Panc1 (cell line): ENCODE measurements around the gene UBAP1.

Experiments used
- POLR2AphosphoS5 ChIP-seq: IDR thresholded peaks from 2 replicates; pipeline ENCODE4 v1.6.1; 2012; ENCODE audit warnings: mild to moderate bottlenecking, low read depth, low read length, moderate library complexity
- TF ChIP-seq, protein P1 (sequence below): fragments of 450-650 bp; IDR thresholded peaks from 2 replicates; pipeline ENCODE4 v1.5.1; 2017; ENCODE audit warnings: mild to moderate bottlenecking
- TF ChIP-seq, protein P2 (sequence below), 2 experiments: IDR thresholded peaks; 2 replicates each; pipeline ENCODE4 v1.6.1; 2011 to 2012; ENCODE audit warnings: low read depth in 2 of 2, control low read depth in 1 of 2, low read length in 1 of 2, mild to moderate bottlenecking in 1 of 2, moderate library complexity in 1 of 2; ENCODE audit not compliant: insufficient read depth in 1 of 2

DNA sequence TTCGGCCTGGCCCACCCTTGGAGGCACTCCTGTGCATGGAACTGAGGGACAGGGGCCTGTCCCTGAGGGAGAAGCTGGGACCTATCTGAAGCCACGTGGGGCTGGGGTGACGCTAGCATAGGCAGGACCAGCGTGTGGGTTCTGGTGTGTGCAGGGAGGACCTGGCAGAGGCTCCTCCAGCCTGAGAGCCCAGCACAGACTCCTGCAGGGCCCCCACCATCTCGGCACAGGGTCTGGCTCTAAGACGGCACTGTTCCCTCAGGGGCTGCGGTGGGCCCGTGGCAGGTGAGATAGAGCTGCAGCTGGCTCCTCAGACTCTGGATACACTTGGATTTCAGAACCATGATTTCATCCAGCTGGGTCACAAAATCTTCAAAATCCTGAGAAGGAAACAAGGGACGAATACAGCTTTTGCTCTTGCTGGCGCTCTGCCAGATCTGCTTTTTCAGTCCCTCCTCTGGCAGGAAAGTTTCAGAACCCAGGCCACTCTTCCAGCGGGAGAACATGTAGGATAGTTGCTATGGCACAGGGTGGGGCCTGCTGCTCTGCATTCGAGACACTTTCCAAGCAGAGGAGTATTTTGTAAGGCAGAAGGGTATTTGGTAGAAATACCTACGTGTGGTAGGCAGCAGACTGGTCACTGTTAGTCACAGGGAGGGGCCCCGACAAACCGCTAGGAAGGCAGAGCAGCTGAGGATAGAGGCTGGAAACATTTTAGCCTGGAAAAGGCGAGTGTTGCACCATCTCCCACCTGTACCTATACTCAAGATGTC, 75.5 kb downstream of the UBAP1 start:
- TF ChIP-seq, protein P1, sequence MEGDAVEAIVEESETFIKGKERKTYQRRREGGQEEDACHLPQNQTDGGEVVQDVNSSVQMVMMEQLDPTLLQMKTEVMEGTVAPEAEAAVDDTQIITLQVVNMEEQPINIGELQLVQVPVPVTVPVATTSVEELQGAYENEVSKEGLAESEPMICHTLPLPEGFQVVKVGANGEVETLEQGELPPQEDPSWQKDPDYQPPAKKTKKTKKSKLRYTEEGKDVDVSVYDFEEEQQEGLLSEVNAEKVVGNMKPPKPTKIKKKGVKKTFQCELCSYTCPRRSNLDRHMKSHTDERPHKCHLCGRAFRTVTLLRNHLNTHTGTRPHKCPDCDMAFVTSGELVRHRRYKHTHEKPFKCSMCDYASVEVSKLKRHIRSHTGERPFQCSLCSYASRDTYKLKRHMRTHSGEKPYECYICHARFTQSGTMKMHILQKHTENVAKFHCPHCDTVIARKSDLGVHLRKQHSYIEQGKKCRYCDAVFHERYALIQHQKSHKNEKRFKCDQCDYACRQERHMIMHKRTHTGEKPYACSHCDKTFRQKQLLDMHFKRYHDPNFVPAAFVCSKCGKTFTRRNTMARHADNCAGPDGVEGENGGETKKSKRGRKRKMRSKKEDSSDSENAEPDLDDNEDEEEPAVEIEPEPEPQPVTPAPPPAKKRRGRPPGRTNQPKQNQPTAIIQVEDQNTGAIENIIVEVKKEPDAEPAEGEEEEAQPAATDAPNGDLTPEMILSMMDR: no peak
- TF ChIP-seq POLR2AphosphoS5: peak; percentile 46; the same call in 1 of the 2 replicates
- TF ChIP-seq, protein P2, sequence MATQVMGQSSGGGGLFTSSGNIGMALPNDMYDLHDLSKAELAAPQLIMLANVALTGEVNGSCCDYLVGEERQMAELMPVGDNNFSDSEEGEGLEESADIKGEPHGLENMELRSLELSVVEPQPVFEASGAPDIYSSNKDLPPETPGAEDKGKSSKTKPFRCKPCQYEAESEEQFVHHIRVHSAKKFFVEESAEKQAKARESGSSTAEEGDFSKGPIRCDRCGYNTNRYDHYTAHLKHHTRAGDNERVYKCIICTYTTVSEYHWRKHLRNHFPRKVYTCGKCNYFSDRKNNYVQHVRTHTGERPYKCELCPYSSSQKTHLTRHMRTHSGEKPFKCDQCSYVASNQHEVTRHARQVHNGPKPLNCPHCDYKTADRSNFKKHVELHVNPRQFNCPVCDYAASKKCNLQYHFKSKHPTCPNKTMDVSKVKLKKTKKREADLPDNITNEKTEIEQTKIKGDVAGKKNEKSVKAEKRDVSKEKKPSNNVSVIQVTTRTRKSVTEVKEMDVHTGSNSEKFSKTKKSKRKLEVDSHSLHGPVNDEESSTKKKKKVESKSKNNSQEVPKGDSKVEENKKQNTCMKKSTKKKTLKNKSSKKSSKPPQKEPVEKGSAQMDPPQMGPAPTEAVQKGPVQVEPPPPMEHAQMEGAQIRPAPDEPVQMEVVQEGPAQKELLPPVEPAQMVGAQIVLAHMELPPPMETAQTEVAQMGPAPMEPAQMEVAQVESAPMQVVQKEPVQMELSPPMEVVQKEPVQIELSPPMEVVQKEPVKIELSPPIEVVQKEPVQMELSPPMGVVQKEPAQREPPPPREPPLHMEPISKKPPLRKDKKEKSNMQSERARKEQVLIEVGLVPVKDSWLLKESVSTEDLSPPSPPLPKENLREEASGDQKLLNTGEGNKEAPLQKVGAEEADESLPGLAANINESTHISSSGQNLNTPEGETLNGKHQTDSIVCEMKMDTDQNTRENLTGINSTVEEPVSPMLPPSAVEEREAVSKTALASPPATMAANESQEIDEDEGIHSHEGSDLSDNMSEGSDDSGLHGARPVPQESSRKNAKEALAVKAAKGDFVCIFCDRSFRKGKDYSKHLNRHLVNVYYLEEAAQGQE (IDR thresholded peaks at IDR 0.05; ENCODE audit: insufficient read depth in 1 of 2, low read depth in 2 of 2, low read length in 1 of 2): no peak
